ENCODE data around the gene TRMT10A.

The TRMT10A gene

DNA sequence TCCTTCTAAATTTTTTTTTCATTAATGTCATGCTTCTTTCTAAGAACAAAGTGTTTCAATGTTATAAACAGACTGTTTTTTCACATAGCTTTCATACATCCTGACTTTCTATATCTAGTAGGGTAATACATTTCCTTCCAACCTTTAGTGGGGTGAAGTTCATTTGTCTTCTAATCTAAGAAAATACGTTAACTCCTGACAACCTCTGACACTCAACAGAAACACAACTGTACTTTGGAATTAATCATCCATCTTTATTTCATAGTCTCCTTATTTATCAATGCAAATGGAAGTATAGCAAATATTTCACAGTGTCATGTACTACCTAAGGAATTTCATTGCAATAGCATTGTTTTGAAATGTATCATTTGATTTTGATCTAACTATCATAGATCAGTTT lies 8.0 kb upstream of the TRMT10A start:
- Histone ChIP-seq H3K9ac (ENCODE audit: low read depth, low read length, poor library complexity, severe bottlenecking) (no peak overlapping the region), H3K36me3 (ENCODE audit: insufficient read depth, low read length) (no peaks in the 10 kb centered on the region), H3F3A (ENCODE audit: low read depth) (no peaks in the 10 kb centered on the region), H3K79me2 (ENCODE audit: insufficient read depth, low read length) (no peaks in the 10 kb centered on the region), H3K27me3 (ENCODE audit: insufficient read depth, low read length, poor library complexity, severe bottlenecking) (peaks cover 76% of the 10 kb centered on the region), H3K4me2 (ENCODE audit: low read depth, low read length, poor library complexity, severe bottlenecking) (no peak overlapping the region), H3K9me3 (ENCODE audit: insufficient read depth, low read depth, low read length) (no peaks in the 10 kb centered on the region), H3K4me3 (ENCODE audit: low read length, poor library complexity, severe bottlenecking) (no peak overlapping the region), H3K9me2 (replicated peaks; ENCODE audit: low read depth, low read length) (no peaks in the 10 kb centered on the region), H3K4me1 (ENCODE audit: insufficient read depth, low read length, poor library complexity, severe bottlenecking) (no peaks in the 10 kb centered on the region), H2AFZ (ENCODE audit: low read length) (no peak overlapping the region), H4K20me1 (ENCODE audit: insufficient read depth, low read length, poor library complexity, severe bottlenecking) (no peaks in the 10 kb centered on the region)
- TF ChIP-seq, protein P1, sequence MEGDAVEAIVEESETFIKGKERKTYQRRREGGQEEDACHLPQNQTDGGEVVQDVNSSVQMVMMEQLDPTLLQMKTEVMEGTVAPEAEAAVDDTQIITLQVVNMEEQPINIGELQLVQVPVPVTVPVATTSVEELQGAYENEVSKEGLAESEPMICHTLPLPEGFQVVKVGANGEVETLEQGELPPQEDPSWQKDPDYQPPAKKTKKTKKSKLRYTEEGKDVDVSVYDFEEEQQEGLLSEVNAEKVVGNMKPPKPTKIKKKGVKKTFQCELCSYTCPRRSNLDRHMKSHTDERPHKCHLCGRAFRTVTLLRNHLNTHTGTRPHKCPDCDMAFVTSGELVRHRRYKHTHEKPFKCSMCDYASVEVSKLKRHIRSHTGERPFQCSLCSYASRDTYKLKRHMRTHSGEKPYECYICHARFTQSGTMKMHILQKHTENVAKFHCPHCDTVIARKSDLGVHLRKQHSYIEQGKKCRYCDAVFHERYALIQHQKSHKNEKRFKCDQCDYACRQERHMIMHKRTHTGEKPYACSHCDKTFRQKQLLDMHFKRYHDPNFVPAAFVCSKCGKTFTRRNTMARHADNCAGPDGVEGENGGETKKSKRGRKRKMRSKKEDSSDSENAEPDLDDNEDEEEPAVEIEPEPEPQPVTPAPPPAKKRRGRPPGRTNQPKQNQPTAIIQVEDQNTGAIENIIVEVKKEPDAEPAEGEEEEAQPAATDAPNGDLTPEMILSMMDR (conservative IDR thresholded peaks at IDR 0.05; ENCODE audit: low read length) = no peak
- TF ChIP-seq EZH2phosphoT487 (IDR thresholded peaks at IDR 0.05; ENCODE audit: borderline replicate concordance) = no peak

DNA sequence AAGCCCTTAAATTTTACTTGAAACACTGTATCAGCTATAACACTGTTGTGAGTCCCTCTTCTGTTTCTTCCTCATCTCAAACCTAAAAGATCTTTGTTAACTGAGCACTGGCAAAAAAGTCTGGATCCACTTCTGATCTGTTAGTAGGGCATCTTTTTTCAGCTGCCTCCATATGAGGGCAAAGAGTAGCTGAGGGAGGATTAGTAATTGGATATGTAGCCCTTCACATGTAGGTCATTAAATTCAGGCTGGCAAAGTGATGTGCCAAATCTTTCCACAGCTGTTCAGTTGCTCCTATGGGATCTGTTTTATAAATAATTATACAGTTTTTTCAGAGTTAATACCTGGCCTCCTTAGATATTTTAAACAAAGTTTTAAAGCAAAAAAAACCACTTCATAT lies 1.1 kb upstream of the TRMT10A start:
- Histone ChIP-seq H3K27me3 (ENCODE audit: insufficient read depth, low read length, poor library complexity, severe bottlenecking) (peaks cover 53% of the 10 kb centered on the region), H3K4me3 (ENCODE audit: low read length, poor library complexity, severe bottlenecking) (no peak overlapping the region), H3K9me2 (replicated peaks; ENCODE audit: low read depth, low read length) (no peaks in the 10 kb centered on the region), H3K79me2 (ENCODE audit: insufficient read depth, low read length) (no peaks in the 10 kb centered on the region; the same call in 1 of the 2 replicates), H2AFZ (ENCODE audit: low read length) (no peak overlapping the region), H4K20me1 (ENCODE audit: insufficient read depth, low read length, poor library complexity, severe bottlenecking) (no peaks in the 10 kb centered on the region), H3K36me3 (ENCODE audit: insufficient read depth, low read length) (no peaks in the 10 kb centered on the region), H3K9ac (ENCODE audit: low read depth, low read length, poor library complexity, severe bottlenecking) (no peak overlapping the region), H3F3A (ENCODE audit: low read depth) (no peaks in the 10 kb centered on the region), H3K4me2 (ENCODE audit: low read depth, low read length, poor library complexity, severe bottlenecking) (no peak overlapping the region), H3K9me3 (ENCODE audit: insufficient read depth, low read depth, low read length) (no peaks in the 10 kb centered on the region), H3K4me1 (ENCODE audit: insufficient read depth, low read length, poor library complexity, severe bottlenecking) (no peaks in the 10 kb centered on the region)
- TF ChIP-seq, protein P1 (conservative IDR thresholded peaks at IDR 0.05; ENCODE audit: low read length) = no peak
- TF ChIP-seq EZH2phosphoT487 (IDR thresholded peaks at IDR 0.05; ENCODE audit: borderline replicate concordance) = no peak

DNA sequence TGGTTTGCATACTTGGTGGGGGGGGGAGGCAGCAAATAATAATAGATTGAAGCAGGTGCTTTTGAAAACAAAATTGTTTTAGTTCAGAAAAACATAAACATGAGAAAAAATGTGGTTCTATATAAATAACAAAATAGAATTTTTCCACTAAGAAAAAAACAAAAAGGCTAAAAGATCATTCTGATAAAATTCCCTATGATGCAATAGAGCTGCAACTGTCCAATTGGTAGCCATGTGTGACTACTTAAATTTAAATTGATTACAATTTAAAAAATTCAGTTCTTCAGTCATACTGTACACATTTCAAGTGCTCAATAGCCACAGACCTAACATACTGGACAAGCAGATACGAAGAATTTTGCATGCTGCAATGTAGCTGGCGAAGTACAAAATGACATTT lies 11.0 kb downstream of the TRMT10A start:
- Histone ChIP-seq H3K4me3 (ENCODE audit: low read length, poor library complexity, severe bottlenecking) (no peak overlapping the region), H3K9me2 (replicated peaks; ENCODE audit: low read depth, low read length) (no peaks in the 10 kb centered on the region), H3K9ac (ENCODE audit: low read depth, low read length, poor library complexity, severe bottlenecking) (no peak overlapping the region), H3K9me3 (ENCODE audit: insufficient read depth, low read depth, low read length) (no peaks in the 10 kb centered on the region), H2AFZ (ENCODE audit: low read length) (no peak overlapping the region), H3K4me1 (ENCODE audit: insufficient read depth, low read length, poor library complexity, severe bottlenecking) (no peaks in the 10 kb centered on the region), H3K4me2 (ENCODE audit: low read depth, low read length, poor library complexity, severe bottlenecking) (no peak overlapping the region), H4K20me1 (ENCODE audit: insufficient read depth, low read length, poor library complexity, severe bottlenecking) (no peaks in the 10 kb centered on the region), H3K27me3 (ENCODE audit: insufficient read depth, low read length, poor library complexity, severe bottlenecking) (no peaks in the 10 kb centered on the region), H3F3A (ENCODE audit: low read depth) (no peaks in the 10 kb centered on the region), H3K79me2 (ENCODE audit: insufficient read depth, low read length) (no peaks in the 10 kb centered on the region), H3K36me3 (ENCODE audit: insufficient read depth, low read length) (no peaks in the 10 kb centered on the region)
- TF ChIP-seq EZH2phosphoT487 (IDR thresholded peaks at IDR 0.05; ENCODE audit: borderline replicate concordance) = no peak
- TF ChIP-seq, protein P1 (conservative IDR thresholded peaks at IDR 0.05; ENCODE audit: low read length) = no peak

Data from Loucy (cell line).